HepG2 (cell line): ENCODE measurements around the gene CPVL. TPM values are rescaled to one million over a fixed set of nuclear protein-coding genes. Genes with fewer than 3 reads are reported as not detected.

Experiments
- DNMT1 ChIP-seq: sonication (generic); formaldehyde crosslinking; IDR thresholded peaks from 2 replicates; pipeline ENCODE4 v1.5.1; 2020; ENCODE audit warnings: mild to moderate bottlenecking, missing genetic modification reagents
- NAIF1 ChIP-seq: sonication (generic); formaldehyde crosslinking; IDR thresholded peaks from 2 replicates; pipeline ENCODE4 v1.5.0; 2020; ENCODE audit warnings: mild to moderate bottlenecking, missing genetic modification reagents, borderline replicate concordance
- ZBTB42 ChIP-seq: sonication (generic); formaldehyde crosslinking; IDR thresholded peaks from 2 replicates; pipeline ENCODE4 v1.5.0; 2020; ENCODE audit warnings: mild to moderate bottlenecking, missing genetic modification reagents
- ZNF432 ChIP-seq: sonication (generic); formaldehyde crosslinking; IDR thresholded peaks from 2 replicates; pipeline ENCODE4 v1.5.0; 2020; ENCODE audit warnings: missing genetic modification reagents, mild to moderate bottlenecking, borderline replicate concordance
- ZNF572 ChIP-seq: sonication (generic); formaldehyde crosslinking; IDR thresholded peaks from 2 replicates; pipeline ENCODE4 v1.5.1; 2020; ENCODE audit warnings: mild to moderate bottlenecking, missing genetic modification reagents
- ZNF724P ChIP-seq: sonication (generic); formaldehyde crosslinking; IDR thresholded peaks from 2 replicates; pipeline ENCODE4 v1.8.0; 2022; ENCODE audit warnings: missing genetic modification reagents, borderline replicate concordance
- polyA plus RNA-seq, 8 experiments: library from polyadenylated mRNA; depleted of rRNA in 3 of 8; stranded (reverse) in 7 of 8; unstranded in 1 of 8; fragments of >200 nt; fragmentation: Illumina TruSeq in 4 of 8; extraction: Trizol in 4 of 8; gene quantifications; 2 replicates each; pipeline versions ENCODE4 v1.2.1 to v1.2.3, GENCODE V29; 2011 to 2016; ENCODE audit warnings: low read depth in 4 of 8, missing spikeins in 1 of 8, mixed read lengths in 1 of 8; ENCODE audit not compliant: insufficient read depth in 1 of 8
- total RNA-seq, 5 experiments: library from RNA; depleted of rRNA; stranded (reverse); fragments of >200 nt; fragmentation: Illumina TruSeq; extraction: Trizol; gene quantifications; 2 replicates each; pipeline ENCODE4 v1.2.3, GENCODE V29; 2016; ENCODE audit warnings: low read depth in 1 of 5
- TF ChIP-seq, protein P1 (sequence below): sonication (generic); formaldehyde crosslinking; IDR thresholded peaks from 2 replicates; pipeline ENCODE4; 2020; ENCODE audit warnings: missing genetic modification reagents, mild to moderate bottlenecking, borderline replicate concordance
- TF ChIP-seq, protein P2 (sequence below): sonication (generic); formaldehyde crosslinking; IDR thresholded peaks from 2 replicates; pipeline ENCODE4 v1.4.0; 2020; ENCODE audit warnings: missing genetic modification reagents
- TF ChIP-seq, protein P3 (sequence below): sonication (generic); formaldehyde crosslinking; IDR thresholded peaks from 2 replicates; pipeline ENCODE4 v1.8.0; 2022; ENCODE audit warnings: missing genetic modification reagents, low read depth, mild to moderate bottlenecking, borderline replicate concordance
- TF ChIP-seq, protein P4 (sequence below): IDR thresholded peaks from 2 replicates; pipeline ENCODE4 v1.6.1; 2016; ENCODE audit warnings: missing compliant biosample characterization, missing genetic modification reagents, borderline replicate concordance
- TF ChIP-seq, protein P5 (sequence below): sonication (generic); formaldehyde crosslinking; IDR thresholded peaks from 2 replicates; pipeline ENCODE4 v1.5.0; 2020; ENCODE audit warnings: mild to moderate bottlenecking, missing genetic modification reagents, moderate library complexity

CPVL gene
- total and polyA plus RNA-seq, 2 of the 13 experiments (the other 11 are each of a cell fraction or from before 2014, with no cell fraction given), result 59.2 to 294 TPM

DNA sequence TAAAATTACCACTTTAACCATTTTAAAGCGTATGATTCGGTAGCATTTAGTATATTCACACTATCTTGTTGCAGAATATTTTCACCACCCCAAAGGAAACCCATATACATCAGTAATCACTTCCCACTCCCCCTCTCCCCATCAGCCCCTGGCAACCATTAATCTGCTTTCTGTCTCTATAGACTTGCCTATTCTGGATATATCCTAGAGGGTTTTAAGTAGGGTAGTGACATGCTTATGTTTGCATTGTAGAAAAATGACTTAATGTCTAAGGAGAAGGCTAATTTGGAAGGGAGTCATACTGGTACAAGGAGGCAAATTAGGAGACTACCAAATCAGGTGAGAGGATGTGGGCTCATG, 145.6 kb downstream of the CPVL start (continued):
- TF ChIP-seq, protein P1, sequence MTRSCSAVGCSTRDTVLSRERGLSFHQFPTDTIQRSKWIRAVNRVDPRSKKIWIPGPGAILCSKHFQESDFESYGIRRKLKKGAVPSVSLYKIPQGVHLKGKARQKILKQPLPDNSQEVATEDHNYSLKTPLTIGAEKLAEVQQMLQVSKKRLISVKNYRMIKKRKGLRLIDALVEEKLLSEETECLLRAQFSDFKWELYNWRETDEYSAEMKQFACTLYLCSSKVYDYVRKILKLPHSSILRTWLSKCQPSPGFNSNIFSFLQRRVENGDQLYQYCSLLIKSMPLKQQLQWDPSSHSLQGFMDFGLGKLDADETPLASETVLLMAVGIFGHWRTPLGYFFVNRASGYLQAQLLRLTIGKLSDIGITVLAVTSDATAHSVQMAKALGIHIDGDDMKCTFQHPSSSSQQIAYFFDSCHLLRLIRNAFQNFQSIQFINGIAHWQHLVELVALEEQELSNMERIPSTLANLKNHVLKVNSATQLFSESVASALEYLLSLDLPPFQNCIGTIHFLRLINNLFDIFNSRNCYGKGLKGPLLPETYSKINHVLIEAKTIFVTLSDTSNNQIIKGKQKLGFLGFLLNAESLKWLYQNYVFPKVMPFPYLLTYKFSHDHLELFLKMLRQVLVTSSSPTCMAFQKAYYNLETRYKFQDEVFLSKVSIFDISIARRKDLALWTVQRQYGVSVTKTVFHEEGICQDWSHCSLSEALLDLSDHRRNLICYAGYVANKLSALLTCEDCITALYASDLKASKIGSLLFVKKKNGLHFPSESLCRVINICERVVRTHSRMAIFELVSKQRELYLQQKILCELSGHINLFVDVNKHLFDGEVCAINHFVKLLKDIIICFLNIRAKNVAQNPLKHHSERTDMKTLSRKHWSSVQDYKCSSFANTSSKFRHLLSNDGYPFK (CRISPR knock-in tag), result no peak
- TF ChIP-seq ZNF432, result no peak
- TF ChIP-seq, protein P2, sequence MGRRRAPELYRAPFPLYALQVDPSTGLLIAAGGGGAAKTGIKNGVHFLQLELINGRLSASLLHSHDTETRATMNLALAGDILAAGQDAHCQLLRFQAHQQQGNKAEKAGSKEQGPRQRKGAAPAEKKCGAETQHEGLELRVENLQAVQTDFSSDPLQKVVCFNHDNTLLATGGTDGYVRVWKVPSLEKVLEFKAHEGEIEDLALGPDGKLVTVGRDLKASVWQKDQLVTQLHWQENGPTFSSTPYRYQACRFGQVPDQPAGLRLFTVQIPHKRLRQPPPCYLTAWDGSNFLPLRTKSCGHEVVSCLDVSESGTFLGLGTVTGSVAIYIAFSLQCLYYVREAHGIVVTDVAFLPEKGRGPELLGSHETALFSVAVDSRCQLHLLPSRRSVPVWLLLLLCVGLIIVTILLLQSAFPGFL (CRISPR knock-in tag), result no peak
- no peak for TF ChIP-seq ZNF572 (CRISPR knock-in tag)
- TF ChIP-seq DNMT1 (CRISPR knock-in tag), result no peak
- TF ChIP-seq ZNF724P (CRISPR knock-in tag), result no peak
- TF ChIP-seq, protein P3, sequence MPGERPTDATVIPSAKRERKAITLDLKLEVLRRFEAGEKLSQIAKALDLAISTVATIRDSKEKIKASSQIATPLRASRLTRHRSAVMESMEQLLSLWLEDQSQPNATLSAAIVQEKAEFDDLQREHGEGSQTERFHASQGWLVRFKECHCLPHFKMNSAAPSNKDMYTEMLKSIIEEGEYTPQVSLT (CRISPR knock-in tag), result no peak
- TF ChIP-seq, protein P4, sequence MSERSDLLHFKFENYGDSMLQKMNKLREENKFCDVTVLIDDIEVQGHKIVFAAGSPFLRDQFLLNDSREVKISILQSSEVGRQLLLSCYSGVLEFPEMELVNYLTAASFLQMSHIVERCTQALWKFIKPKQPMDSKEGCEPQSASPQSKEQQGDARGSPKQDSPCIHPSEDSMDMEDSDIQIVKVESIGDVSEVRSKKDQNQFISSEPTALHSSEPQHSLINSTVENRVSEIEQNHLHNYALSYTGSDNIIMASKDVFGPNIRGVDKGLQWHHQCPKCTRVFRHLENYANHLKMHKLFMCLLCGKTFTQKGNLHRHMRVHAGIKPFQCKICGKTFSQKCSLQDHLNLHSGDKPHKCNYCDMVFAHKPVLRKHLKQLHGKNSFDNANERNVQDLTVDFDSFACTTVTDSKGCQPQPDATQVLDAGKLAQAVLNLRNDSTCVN (CRISPR knock-in tag), result no peak
- TF ChIP-seq ZBTB42 (CRISPR knock-in tag), result no peak
- TF ChIP-seq, protein P5, sequence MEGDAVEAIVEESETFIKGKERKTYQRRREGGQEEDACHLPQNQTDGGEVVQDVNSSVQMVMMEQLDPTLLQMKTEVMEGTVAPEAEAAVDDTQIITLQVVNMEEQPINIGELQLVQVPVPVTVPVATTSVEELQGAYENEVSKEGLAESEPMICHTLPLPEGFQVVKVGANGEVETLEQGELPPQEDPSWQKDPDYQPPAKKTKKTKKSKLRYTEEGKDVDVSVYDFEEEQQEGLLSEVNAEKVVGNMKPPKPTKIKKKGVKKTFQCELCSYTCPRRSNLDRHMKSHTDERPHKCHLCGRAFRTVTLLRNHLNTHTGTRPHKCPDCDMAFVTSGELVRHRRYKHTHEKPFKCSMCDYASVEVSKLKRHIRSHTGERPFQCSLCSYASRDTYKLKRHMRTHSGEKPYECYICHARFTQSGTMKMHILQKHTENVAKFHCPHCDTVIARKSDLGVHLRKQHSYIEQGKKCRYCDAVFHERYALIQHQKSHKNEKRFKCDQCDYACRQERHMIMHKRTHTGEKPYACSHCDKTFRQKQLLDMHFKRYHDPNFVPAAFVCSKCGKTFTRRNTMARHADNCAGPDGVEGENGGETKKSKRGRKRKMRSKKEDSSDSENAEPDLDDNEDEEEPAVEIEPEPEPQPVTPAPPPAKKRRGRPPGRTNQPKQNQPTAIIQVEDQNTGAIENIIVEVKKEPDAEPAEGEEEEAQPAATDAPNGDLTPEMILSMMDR (CRISPR knock-in tag), result no peak
- TF ChIP-seq NAIF1 (CRISPR knock-in tag), result no peak
